Right ventricle myocardium inferior (tissue), 1 donor: ENCODE results near the gene NRP2. TPM values are rescaled to one million over a fixed set of nuclear protein-coding genes. Genes with fewer than 3 reads are reported as not detected.

Experiments used
- ATAC-seq: fragments of 200-7000 bp; cut with Tn5 transposase; one replicate; pipeline ENCODE4 v1.9.1; 2020; ENCODE audit warnings: mild to moderate bottlenecking, moderate library complexity
- DNase-seq: peaks from one replicate; pipeline ENCODE4 v3.0.0; 2021; ENCODE audit errors: missing footprints
- intact Hi-C: fragments of 100-400 bp; cut with DNase I; formaldehyde crosslinking; loops from one replicate; pipeline ENCODE4 v1.11.0; 2022
- long read RNA-seq: library from polyadenylated mRNA; unstranded; transcript quantifications from one replicate; pipeline ENCODE4 v2.0.0, GENCODE V29; 2021
- total RNA-seq: library from RNA; stranded (reverse); fragmentation: NEBNext Ultra II Directional; extraction: Animal tissue kit (Norgen Biotek cat#: 25700); gene quantifications from one replicate; pipeline ENCODE4 v1.2.1, GENCODE V29; 2021
- donor health status: DM: no; HTN: yes; CAD: no; lungs with severe emphysema.

Gene NRP2
- total RNA-seq = 7.6 TPM
- long read RNA-seq, partial matches to known transcripts = 1 of 1 reads
- long read RNA-seq, other reads (novel, unspliced or antisense) = 0 of 1 reads

- ATAC-seq (peak; percentile 89), DNase-seq (peak; percentile 91)
- intact Hi-C loops = loop anchor here (10.0 kb wide), 1 partner anchor 1418 kb away; no protein-coding TSS in a partner anchor
Observed at GRCh38 chr2:205682239-205682970, at the start of gene NRP2. TSS of gene NRP2 (plus strand) at chr2:205682501. CDS start at chr2:205683291, 790 bp downstream.

- intact Hi-C loops = no loop called here
- DNase-seq (no peak), ATAC-seq (no peak)
Observed at GRCh38 chr2:205633994-205634393, 48.3 kb upstream of the NRP2 start.

GRCh38 chr2:205636549-205637319 is 45.6 kb upstream of the NRP2 start:
- no peak for ATAC-seq
- no peak for DNase-seq
- intact Hi-C loops = no loop called here

- no peak for ATAC-seq
- intact Hi-C loops = no loop called here
- DNase-seq = no peak
Observed at GRCh38 chr2:205637320-205637602, 45.0 kb upstream of the NRP2 start.

GRCh38 chr2:205637779-205638503 is 44.4 kb upstream of the NRP2 start:
- no peak for DNase-seq
- intact Hi-C loops = no loop called here
- ATAC-seq = no peak

- DNase-seq (no peak), ATAC-seq (no peak)
- intact Hi-C loops = no loop called here
Observed at GRCh38 chr2:205640716-205641115, 41.6 kb upstream of the NRP2 start.

GRCh38 chr2:205642599-205643356 is 39.5 kb upstream of the NRP2 start:
- DNase-seq (no peak), ATAC-seq (no peak)
- intact Hi-C loops = no loop called here

- intact Hi-C loops = no loop called here
- no peak for DNase-seq
- ATAC-seq = no peak
Observed at GRCh38 chr2:205643391-205643885, 38.9 kb upstream of the NRP2 start.

GRCh38 chr2:205644018-205644417 is 38.3 kb upstream of the NRP2 start:
- intact Hi-C loops = no loop called here
- ATAC-seq (no peak), DNase-seq (no peak)

GRCh38 chr2:205646680-205647079 is 35.6 kb upstream of the NRP2 start:
- ATAC-seq (no peak), DNase-seq (no peak)
- intact Hi-C loops = no loop called here

GRCh38 chr2:205650450-205650849 is 31.9 kb upstream of the NRP2 start:
- DNase-seq (no peak), ATAC-seq (no peak)
- intact Hi-C loops = no loop called here

GRCh38 chr2:205650931-205651330 is 31.4 kb upstream of the NRP2 start:
- intact Hi-C loops = no loop called here
- DNase-seq (no peak), ATAC-seq (no peak)

GRCh38 chr2:205651719-205652118 is 30.6 kb upstream of the NRP2 start:
- no peak for ATAC-seq
- no peak for DNase-seq
- intact Hi-C loops = no loop called here

GRCh38 chr2:205654878-205655605 is 27.3 kb upstream of the NRP2 start:
- no peak for ATAC-seq
- DNase-seq = no peak
- intact Hi-C loops = no loop called here

GRCh38 chr2:205655779-205656456 is 26.4 kb upstream of the NRP2 start:
- no peak for DNase-seq
- ATAC-seq = no peak
- intact Hi-C loops = no loop called here

- intact Hi-C loops = no loop called here
- DNase-seq = no peak
- no peak for ATAC-seq
Observed at GRCh38 chr2:205656461-205656860, 25.8 kb upstream of the NRP2 start.

GRCh38 chr2:205656941-205657340 is 25.4 kb upstream of the NRP2 start:
- ATAC-seq (no peak), DNase-seq (no peak)
- intact Hi-C loops = no loop called here

GRCh38 chr2:205657579-205657978 is 24.7 kb upstream of the NRP2 start:
- ATAC-seq (peak; percentile 43), DNase-seq (no peak)
- intact Hi-C loops = no loop called here
